ENCODE data around the gene USP10.

The USP10 gene

GRCh38 chr16:84758627-84759026 is 58.8 kb downstream of the USP10 start:
- H3K14ac ChIP-seq (ENCODE audit: low read length in 2 of 2) = peak overlapping the region in 1 of 2 experiments; percentile 93
- H2BK120ac ChIP-seq (ENCODE audit: low read depth, low read length) = no peak overlapping the region
- peak overlapping the region; percentile 41 for H4K8ac ChIP-seq (ENCODE audit: low read length)
- H3K9ac ChIP-seq (ENCODE audit: low read length) = no peak overlapping the region
- no peak overlapping the region for H4K91ac ChIP-seq (ENCODE audit: low read length)
- H2BK5ac ChIP-seq (ENCODE audit: low read depth, low read length, poor library complexity, severe bottlenecking) = no peak overlapping the region
- no peak overlapping the region for H3K4me3 ChIP-seq (ENCODE audit: insufficient read depth in 1 of 2, low read depth in 1 of 2, low read length in 2 of 2)
- H2BK15ac ChIP-seq (ENCODE audit: low read depth, poor library complexity, severe bottlenecking) = no peak overlapping the region
- peak overlapping the region; percentile 7 to 75 for H3K18ac ChIP-seq (ENCODE audit: low read depth in 1 of 2, low read length in 2 of 2)
- 70% methylated on average over 6 of the region's 7 CpGs for WGBS
- H3K9me3 ChIP-seq (ENCODE audit: control insufficient read depth, low read length) = no peaks in the 10 kb centered on the region
- peaks cover 23 to 43% of the 10 kb centered on the region in 2 experiments for H3K36me3 ChIP-seq (ENCODE audit: control insufficient read depth in 1 of 2, insufficient read depth in 2 of 2, low read depth in 1 of 2, low read length in 2 of 2)
- no peak overlapping the region for H3K4me2 ChIP-seq (ENCODE audit: low read length, poor library complexity, severe bottlenecking)
- no peak overlapping the region for H3K23ac ChIP-seq (ENCODE audit: low read length in 2 of 2)
- peak overlapping the region in 1 of 2 experiments; percentile 74 for H2BK12ac ChIP-seq (ENCODE audit: low read length in 2 of 2)
- H3K4ac ChIP-seq (ENCODE audit: low read depth in 1 of 2, low read length in 2 of 2) = peak overlapping the region in 1 of 2 experiments; percentile 74
- H2AK5ac ChIP-seq (ENCODE audit: low read length, severe bottlenecking) = no peak overlapping the region
- peaks cover 29% of the 10 kb centered on the region for H3K79me1 ChIP-seq (replicated peaks; ENCODE audit: low read length, poor library complexity, severe bottlenecking)
- H3K4me1 ChIP-seq (ENCODE audit: control insufficient read depth, insufficient read depth, low read depth, low read length) = peaks cover 9% of the 10 kb centered on the region
- H2AFZ ChIP-seq (ENCODE audit: low read depth, low read length) = no peak overlapping the region
- H3K27ac ChIP-seq (ENCODE audit: low read length, poor library complexity, severe bottlenecking) = no peak overlapping the region
- DNase-seq = no peak
- no peaks in the 10 kb centered on the region for H3K27me3 ChIP-seq (ENCODE audit: control insufficient read depth in 1 of 2, insufficient read depth in 1 of 2, low read length in 2 of 2)

GRCh38 chr16:84759061-84759460 is 59.3 kb downstream of the USP10 start:
- Histone ChIP-seq H2BK5ac (ENCODE audit: low read depth, low read length, poor library complexity, severe bottlenecking) (no peak overlapping the region), H3K14ac (ENCODE audit: low read length in 2 of 2) (no peak overlapping the region), H3K4me3 (ENCODE audit: insufficient read depth in 1 of 2, low read depth in 1 of 2, low read length in 2 of 2) (no peak overlapping the region), H3K27ac (ENCODE audit: low read length, poor library complexity, severe bottlenecking) (no peak overlapping the region), H4K8ac (ENCODE audit: low read length) (no peak overlapping the region), H3K18ac (ENCODE audit: low read depth in 1 of 2, low read length in 2 of 2) (peak overlapping the region in 1 of 2 experiments; percentile 7), H3K9me3 (ENCODE audit: control insufficient read depth, low read length) (no peaks in the 10 kb centered on the region), H3K9ac (ENCODE audit: low read length) (no peak overlapping the region), H3K4me1 (ENCODE audit: control insufficient read depth, insufficient read depth, low read depth, low read length) (peaks cover 10% of the 10 kb centered on the region), H2BK15ac (ENCODE audit: low read depth, poor library complexity, severe bottlenecking) (no peak overlapping the region), H3K79me1 (replicated peaks; ENCODE audit: low read length, poor library complexity, severe bottlenecking) (peaks cover 33% of the 10 kb centered on the region), H3K23ac (ENCODE audit: low read length in 2 of 2) (no peak overlapping the region), H3K4ac (ENCODE audit: low read depth in 1 of 2, low read length in 2 of 2) (no peak overlapping the region), H2BK12ac (ENCODE audit: low read length in 2 of 2) (no peak overlapping the region), H3K36me3 (ENCODE audit: control insufficient read depth in 1 of 2, insufficient read depth in 2 of 2, low read depth in 1 of 2, low read length in 2 of 2) (peaks cover 28 to 48% of the 10 kb centered on the region in 2 experiments), H2AK5ac (ENCODE audit: low read length, severe bottlenecking) (no peak overlapping the region), H4K91ac (ENCODE audit: low read length) (no peak overlapping the region), H2BK120ac (ENCODE audit: low read depth, low read length) (no peak overlapping the region), H3K4me2 (ENCODE audit: low read length, poor library complexity, severe bottlenecking) (no peak overlapping the region), H3K27me3 (ENCODE audit: control insufficient read depth in 1 of 2, insufficient read depth in 1 of 2, low read length in 2 of 2) (no peaks in the 10 kb centered on the region), H2AFZ (ENCODE audit: low read depth, low read length) (no peak overlapping the region)
- 34% methylated on average over 7 of the region's 8 CpGs for WGBS
- peak; percentile 94 for DNase-seq

GRCh38 chr16:84759906-84760305 is 60.1 kb downstream of the USP10 start:
- Histone ChIP-seq H3K4me2 (ENCODE audit: low read length, poor library complexity, severe bottlenecking) (no peak overlapping the region), H3K23ac (ENCODE audit: low read length in 2 of 2) (no peak overlapping the region), H4K8ac (ENCODE audit: low read length) (no peak overlapping the region), H3K4ac (ENCODE audit: low read depth in 1 of 2, low read length in 2 of 2) (no peak overlapping the region), H3K27me3 (ENCODE audit: control insufficient read depth in 1 of 2, insufficient read depth in 1 of 2, low read length in 2 of 2) (no peaks in the 10 kb centered on the region), H3K9ac (ENCODE audit: low read length) (no peak overlapping the region), H2BK12ac (ENCODE audit: low read length in 2 of 2) (no peak overlapping the region), H3K18ac (ENCODE audit: low read depth in 1 of 2, low read length in 2 of 2) (no peak overlapping the region), H2AK5ac (ENCODE audit: low read length, severe bottlenecking) (no peak overlapping the region), H3K4me1 (ENCODE audit: control insufficient read depth, insufficient read depth, low read depth, low read length) (peaks cover 10% of the 10 kb centered on the region), H4K91ac (ENCODE audit: low read length) (no peak overlapping the region), H3K36me3 (ENCODE audit: control insufficient read depth in 1 of 2, insufficient read depth in 2 of 2, low read depth in 1 of 2, low read length in 2 of 2) (peaks cover 33 to 54% of the 10 kb centered on the region in 2 experiments), H2BK5ac (ENCODE audit: low read depth, low read length, poor library complexity, severe bottlenecking) (no peak overlapping the region), H3K27ac (ENCODE audit: low read length, poor library complexity, severe bottlenecking) (no peak overlapping the region), H2BK15ac (ENCODE audit: low read depth, poor library complexity, severe bottlenecking) (no peak overlapping the region), H3K14ac (ENCODE audit: low read length in 2 of 2) (no peak overlapping the region), H3K9me3 (ENCODE audit: control insufficient read depth, low read length) (no peaks in the 10 kb centered on the region), H3K4me3 (ENCODE audit: insufficient read depth in 1 of 2, low read depth in 1 of 2, low read length in 2 of 2) (no peak overlapping the region), H3K79me1 (replicated peaks; ENCODE audit: low read length, poor library complexity, severe bottlenecking) (peaks cover 35% of the 10 kb centered on the region), H2AFZ (ENCODE audit: low read depth, low read length) (no peak overlapping the region), H2BK120ac (ENCODE audit: low read depth, low read length) (no peak overlapping the region)
- DNase-seq = no peak
- WGBS = 100% methylated on average over 3 of the region's 3 CpGs

GRCh38 chr16:84761448-84762368 is 61.9 kb downstream of the USP10 start:
- Histone ChIP-seq H3K4me3 (ENCODE audit: insufficient read depth in 1 of 2, low read depth in 1 of 2, low read length in 2 of 2) (no peak overlapping the region), H3K4me2 (ENCODE audit: low read length, poor library complexity, severe bottlenecking) (no peak overlapping the region), H2BK12ac (ENCODE audit: low read length in 2 of 2) (no peak overlapping the region), H3K9me3 (ENCODE audit: control insufficient read depth, low read length) (no peaks in the 10 kb centered on the region), H2AFZ (ENCODE audit: low read depth, low read length) (no peak overlapping the region), H3K27ac (ENCODE audit: low read length, poor library complexity, severe bottlenecking) (no peak overlapping the region), H3K14ac (ENCODE audit: low read length in 2 of 2) (no peak overlapping the region), H2BK5ac (ENCODE audit: low read depth, low read length, poor library complexity, severe bottlenecking) (no peak overlapping the region), H3K23ac (ENCODE audit: low read length in 2 of 2) (no peak overlapping the region), H2BK120ac (ENCODE audit: low read depth, low read length) (no peak overlapping the region), H2AK5ac (ENCODE audit: low read length, severe bottlenecking) (no peak overlapping the region), H3K27me3 (ENCODE audit: control insufficient read depth in 1 of 2, insufficient read depth in 1 of 2, low read length in 2 of 2) (no peaks in the 10 kb centered on the region), H4K8ac (ENCODE audit: low read length) (peak overlapping the region; percentile 27), H3K9ac (ENCODE audit: low read length) (no peak overlapping the region), H3K79me1 (replicated peaks; ENCODE audit: low read length, poor library complexity, severe bottlenecking) (peaks cover 40% of the 10 kb centered on the region), H2BK15ac (ENCODE audit: low read depth, poor library complexity, severe bottlenecking) (no peak overlapping the region), H3K18ac (ENCODE audit: low read depth in 1 of 2, low read length in 2 of 2) (peak overlapping the region in 1 of 2 experiments; percentile 29), H3K4ac (ENCODE audit: low read depth in 1 of 2, low read length in 2 of 2) (no peak overlapping the region), H3K36me3 (ENCODE audit: control insufficient read depth in 1 of 2, insufficient read depth in 2 of 2, low read depth in 1 of 2, low read length in 2 of 2) (peaks cover 31 to 72% of the 10 kb centered on the region in 2 experiments), H3K4me1 (ENCODE audit: control insufficient read depth, insufficient read depth, low read depth, low read length) (peaks cover 8% of the 10 kb centered on the region), H4K91ac (ENCODE audit: low read length) (peak overlapping the region; percentile 4)
- WGBS = 89% methylated on average over 16 of the region's 17 CpGs
- DNase-seq = peak; percentile 50

All from mesenchymal stem cell (in vitro differentiated cells and primary cell).